GM06990 (cell line): ENCODE data around the gene SLC15A3.

Source experiments
- DNase-seq: peaks from one replicate; pipeline ENCODE4 v3.0.0-alpha.2; 2011; ENCODE audit not compliant: insufficient read length; ENCODE audit errors: extremely low read depth
- H3K27me3 ChIP-seq: replicated peaks from 2 replicates; pipeline ENCODE4 v1.6.0; 2011; ENCODE audit warnings: low read length; ENCODE audit not compliant: control insufficient read depth, insufficient read depth
- H3K36me3 ChIP-seq: 2 replicates; pipeline ENCODE4 v1.5.1; 2011; ENCODE audit warnings: low read length; ENCODE audit not compliant: control insufficient read depth, insufficient read depth
- H3K4me3 ChIP-seq: replicated peaks from 2 replicates; pipeline ENCODE4 v1.5.1; 2011; ENCODE audit warnings: low read depth, mild to moderate bottlenecking, control low read depth, low read length
- TF ChIP-seq, protein P1 (sequence below): IDR thresholded peaks from 2 replicates; pipeline ENCODE4 v1.5.1; 2011; ENCODE audit warnings: low read length, control low read depth, mild to moderate bottlenecking, inconsistent platforms; ENCODE audit not compliant: insufficient read depth, poor library complexity, severe bottlenecking

The SLC15A3 gene

DNA sequence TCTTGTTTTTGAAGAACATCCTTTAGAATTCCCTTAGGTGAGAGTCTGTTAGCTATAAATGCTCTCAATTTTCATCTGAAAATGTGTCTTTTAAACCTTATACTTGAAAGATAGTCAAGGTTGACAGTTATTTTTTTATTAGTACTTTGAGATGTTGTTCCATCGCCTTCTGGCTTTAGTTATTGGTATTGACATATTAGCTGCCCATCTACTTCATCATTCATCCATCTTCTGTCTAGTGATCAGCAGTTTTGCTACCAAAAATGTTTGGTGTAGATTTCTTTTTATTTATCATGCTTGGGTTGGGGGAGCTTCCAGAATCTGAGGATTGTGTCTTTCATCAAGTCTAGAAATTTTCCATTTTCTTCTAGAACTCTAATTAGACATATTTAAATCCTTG is 16.2 kb upstream of the SLC15A3 start:
- TF ChIP-seq, protein P1, sequence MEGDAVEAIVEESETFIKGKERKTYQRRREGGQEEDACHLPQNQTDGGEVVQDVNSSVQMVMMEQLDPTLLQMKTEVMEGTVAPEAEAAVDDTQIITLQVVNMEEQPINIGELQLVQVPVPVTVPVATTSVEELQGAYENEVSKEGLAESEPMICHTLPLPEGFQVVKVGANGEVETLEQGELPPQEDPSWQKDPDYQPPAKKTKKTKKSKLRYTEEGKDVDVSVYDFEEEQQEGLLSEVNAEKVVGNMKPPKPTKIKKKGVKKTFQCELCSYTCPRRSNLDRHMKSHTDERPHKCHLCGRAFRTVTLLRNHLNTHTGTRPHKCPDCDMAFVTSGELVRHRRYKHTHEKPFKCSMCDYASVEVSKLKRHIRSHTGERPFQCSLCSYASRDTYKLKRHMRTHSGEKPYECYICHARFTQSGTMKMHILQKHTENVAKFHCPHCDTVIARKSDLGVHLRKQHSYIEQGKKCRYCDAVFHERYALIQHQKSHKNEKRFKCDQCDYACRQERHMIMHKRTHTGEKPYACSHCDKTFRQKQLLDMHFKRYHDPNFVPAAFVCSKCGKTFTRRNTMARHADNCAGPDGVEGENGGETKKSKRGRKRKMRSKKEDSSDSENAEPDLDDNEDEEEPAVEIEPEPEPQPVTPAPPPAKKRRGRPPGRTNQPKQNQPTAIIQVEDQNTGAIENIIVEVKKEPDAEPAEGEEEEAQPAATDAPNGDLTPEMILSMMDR = no peak
- no peaks in the 10 kb centered on the region for H3K36me3 ChIP-seq
- H3K27me3 ChIP-seq = no peaks in the 10 kb centered on the region
- H3K4me3 ChIP-seq = no peak overlapping the region
- DNase-seq = no peak

- DNase-seq = no peak
- TF ChIP-seq, protein P1 = no peak
- Histone ChIP-seq H3K4me3 (no peak overlapping the region), H3K36me3 (no peaks in the 10 kb centered on the region), H3K27me3 (no peaks in the 10 kb centered on the region)
Measured at GRCh38 chr11:60966890-60967289, 14.9 kb upstream of the SLC15A3 start.

DNA sequence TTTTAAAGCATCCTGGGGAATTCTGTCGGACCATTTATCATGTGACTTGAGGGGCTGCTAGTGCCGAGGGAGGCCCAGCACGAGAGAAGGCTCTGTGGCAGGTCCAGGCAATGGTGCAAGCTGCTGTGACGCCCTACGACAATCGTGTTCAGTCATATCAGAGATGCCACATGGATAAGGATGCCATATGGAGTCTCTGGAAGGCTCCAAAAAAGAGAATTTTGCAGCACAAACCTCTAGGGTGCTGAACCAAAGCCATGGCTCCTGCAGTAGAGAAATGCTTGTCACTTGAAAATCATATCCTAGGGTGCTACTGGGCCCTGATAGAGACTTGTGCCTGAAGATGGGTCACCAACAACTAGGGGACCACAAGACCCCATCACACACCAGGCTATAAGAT is 12.8 kb upstream of the SLC15A3 start:
- TF ChIP-seq, protein P1 = no peak
- Histone ChIP-seq H3K27me3 (no peaks in the 10 kb centered on the region), H3K4me3 (no peak overlapping the region), H3K36me3 (no peaks in the 10 kb centered on the region)
- DNase-seq = no peak

DNA sequence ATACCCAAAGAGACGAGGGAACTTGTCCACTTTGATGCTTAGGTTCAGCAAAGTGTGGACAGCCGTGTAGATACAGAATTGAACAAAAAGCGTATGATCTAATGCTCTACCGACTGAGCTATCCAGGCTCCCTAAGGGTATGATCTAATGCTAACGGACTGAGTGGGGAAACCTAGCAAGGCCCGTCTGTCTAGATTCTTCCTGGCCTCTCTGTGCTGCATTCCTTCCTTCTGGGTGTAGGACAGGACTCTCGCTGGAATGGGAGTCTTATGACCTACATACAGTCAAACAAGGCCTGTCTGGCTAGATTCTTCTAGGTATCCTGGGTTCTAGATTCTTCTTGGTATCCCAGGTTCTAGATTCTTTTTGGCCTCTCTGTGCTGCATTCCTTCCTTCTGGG is 8.4 kb upstream of the SLC15A3 start:
- TF ChIP-seq, protein P1 = no peak
- no peak for DNase-seq

DNA sequence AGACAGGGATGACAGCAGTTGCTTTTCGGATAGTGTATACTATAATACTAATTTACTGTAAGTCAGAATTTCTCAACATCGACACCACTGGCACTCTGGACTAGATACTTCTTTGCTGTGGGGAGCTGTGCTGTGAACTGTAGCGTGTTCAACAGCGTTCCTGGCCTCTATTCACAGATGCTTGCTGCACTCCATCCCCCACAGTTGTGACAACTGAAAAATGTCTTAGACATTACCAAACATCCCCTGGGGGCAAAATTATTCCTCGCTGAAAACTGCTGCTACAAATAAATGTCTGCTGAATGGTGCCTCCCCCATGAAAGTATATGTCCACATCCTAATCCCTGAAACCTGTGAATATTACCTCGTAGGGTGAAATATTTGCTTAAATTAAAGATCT is 7.5 kb upstream of the SLC15A3 start:
- no peak overlapping the region for H3K4me3 ChIP-seq
- no peaks in the 10 kb centered on the region for H3K36me3 ChIP-seq
- TF ChIP-seq, protein P1 = no peak
- no peaks in the 10 kb centered on the region for H3K27me3 ChIP-seq
- no peak for DNase-seq

More for the DNA sequence above, 8.4 kb upstream of the SLC15A3 start:
- H3K36me3 ChIP-seq = no peaks in the 10 kb centered on the region
- no peak overlapping the region for H3K4me3 ChIP-seq
- H3K27me3 ChIP-seq = no peaks in the 10 kb centered on the region

- no peak for DNase-seq
Measured at GRCh38 chr11:60957188-60957587, 5.2 kb upstream of the SLC15A3 start.

More at GRCh38 chr11:60957188-60957587, 5.2 kb upstream of the SLC15A3 start:
- Histone ChIP-seq H3K36me3 (no peaks in the 10 kb centered on the region), H3K27me3 (no peaks in the 10 kb centered on the region), H3K4me3 (no peak overlapping the region)
- TF ChIP-seq, protein P1 = no peak
